Measurements from ENCODE around the gene ADGRD2. TPM values are rescaled to one million over a fixed set of nuclear protein-coding genes. Genes with fewer than 3 reads are reported as not detected.

The ADGRD2 gene
- total and polyA plus RNA-seq, 2 of the 13 experiments (the other 11 are each of a cell fraction or from before 2014, with no cell fraction given), result not detected

DNA sequence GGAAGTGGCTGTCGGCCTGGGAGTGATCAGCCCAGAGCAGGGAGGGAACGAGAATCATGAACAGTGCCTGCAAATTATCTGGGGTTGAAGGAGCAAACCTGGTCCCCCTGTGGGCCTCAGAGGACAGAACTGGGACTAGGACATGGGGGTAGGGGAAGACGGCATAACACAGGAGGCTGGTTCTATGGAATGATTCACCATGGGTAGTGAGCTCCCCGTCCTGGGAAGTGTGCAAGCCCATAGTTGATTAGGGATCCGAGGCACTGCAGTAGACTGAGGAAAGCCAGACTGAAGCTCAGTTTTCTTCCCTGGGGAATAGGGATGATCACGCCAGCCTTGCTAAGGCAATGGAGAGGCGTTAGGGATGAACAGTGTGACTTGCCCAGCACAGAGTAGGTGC lies 5.6 kb downstream of the ADGRD2 start:
- ChIA-PET POLR2A (no interaction called here), CTCF (ENCODE audit: low intra/inter-chr PET ratio, low total read pairs) (no interaction called here)
- Histone ChIP-seq H3K4me2 (ENCODE audit: low read depth, low read length) (no peak overlapping the region), H2AFZ (ENCODE audit: low read length) (no peak overlapping the region), H4K20me1 (ENCODE audit: insufficient read depth, low read length) (no peaks in the 10 kb centered on the region), H3K9ac (ENCODE audit: insufficient read depth, low read depth, low read length) (no peak overlapping the region), H3K36me3 (replicated peaks in 1 of 2; ENCODE audit: control insufficient read depth in 1 of 2, insufficient read depth in 2 of 2, low read length in 2 of 2) (no peaks in the 10 kb centered on the region), H3K4me3 (replicated peaks in 1 of 3; ENCODE audit: insufficient read depth in 1 of 3, low read depth in 2 of 3, low read length in 3 of 3) (no peak overlapping the region), H3K79me2 (ENCODE audit: insufficient read depth, low read length) (no peaks in the 10 kb centered on the region), H3K27ac (ENCODE audit: extremely low read length, insufficient read depth, low read length) (no peak overlapping the region), H3K9me3 (ENCODE audit: low read length) (no peaks in the 10 kb centered on the region), H3K27me3 (ENCODE audit: control insufficient read depth in 1 of 2, insufficient read depth in 2 of 2, low read length in 2 of 2) (peaks cover 12 to 23% of the 10 kb centered on the region in 2 experiments; a peak in 3 of 5 replicates), H3K4me1 (ENCODE audit: insufficient read depth, low read length) (peaks cover 5% of the 10 kb centered on the region; the same call in 1 of the 2 replicates)
- intact Hi-C loops (cut with micrococcal nuclease; ENCODE audit: unreplicated experiment) (no loop called here), in situ Hi-C loops (cut with HindIII; ENCODE audit: extremely low pct_ligation_motif_present, low pct_unique_long_range_greater_than_20kb) (no loop called here)
- no TSS peak for BruUV-seq (replicated peaks)
- 52% methylated on average over 7 of the region's 7 CpGs for WGBS (ENCODE audit: low lambda C conversion rate)
- no peak for TF ChIP-seq KLF9 (CRISPR knock-in tag; IDR thresholded peaks at IDR 0.05; ENCODE audit: low read depth)
- no peak for TF ChIP-seq ZNF703 (CRISPR knock-in tag; IDR thresholded peaks at IDR 0.05; ENCODE audit: borderline replicate concordance)
- no peak for TF ChIP-seq SYNCRIP (IDR thresholded peaks at IDR 0.05; ENCODE audit: insufficient read depth, low read depth, low read length)
- TF ChIP-seq ZSCAN30 (CRISPR knock-in tag; IDR thresholded peaks at IDR 0.05), result no peak
- no peak for TF ChIP-seq SOX5 (CRISPR knock-in tag; IDR thresholded peaks at IDR 0.05; ENCODE audit: borderline replicate concordance)
- TF ChIP-seq, protein P1, sequence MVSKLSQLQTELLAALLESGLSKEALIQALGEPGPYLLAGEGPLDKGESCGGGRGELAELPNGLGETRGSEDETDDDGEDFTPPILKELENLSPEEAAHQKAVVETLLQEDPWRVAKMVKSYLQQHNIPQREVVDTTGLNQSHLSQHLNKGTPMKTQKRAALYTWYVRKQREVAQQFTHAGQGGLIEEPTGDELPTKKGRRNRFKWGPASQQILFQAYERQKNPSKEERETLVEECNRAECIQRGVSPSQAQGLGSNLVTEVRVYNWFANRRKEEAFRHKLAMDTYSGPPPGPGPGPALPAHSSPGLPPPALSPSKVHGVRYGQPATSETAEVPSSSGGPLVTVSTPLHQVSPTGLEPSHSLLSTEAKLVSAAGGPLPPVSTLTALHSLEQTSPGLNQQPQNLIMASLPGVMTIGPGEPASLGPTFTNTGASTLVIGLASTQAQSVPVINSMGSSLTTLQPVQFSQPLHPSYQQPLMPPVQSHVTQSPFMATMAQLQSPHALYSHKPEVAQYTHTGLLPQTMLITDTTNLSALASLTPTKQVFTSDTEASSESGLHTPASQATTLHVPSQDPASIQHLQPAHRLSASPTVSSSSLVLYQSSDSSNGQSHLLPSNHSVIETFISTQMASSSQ (IDR thresholded peaks at IDR 0.05; ENCODE audit: low read depth), result no peak
- TF ChIP-seq, protein P1 (CRISPR knock-in tag; IDR thresholded peaks at IDR 0.05; ENCODE audit: borderline replicate concordance), result no peak
- no peak for TF ChIP-seq PAF1 (CRISPR knock-in tag; IDR thresholded peaks at IDR 0.05)
- TF ChIP-seq GLI4 (CRISPR knock-in tag; IDR thresholded peaks at IDR 0.05; ENCODE audit: borderline replicate concordance), result no peak
- no peak for TF ChIP-seq MED1 (CRISPR knock-in tag; IDR thresholded peaks at IDR 0.05)
- DNase-seq (ENCODE audit: low spot score) (no peak), FAIRE-seq (no peak), ATAC-seq (no peak)

All from HepG2 (cell line).